ENCODE measurements around the gene SHISA5. TPM values are rescaled to one million over a fixed set of nuclear protein-coding genes. Genes with fewer than 3 reads are reported as not detected.
"Not testable (repeated sequence)": the region's sequence is repeated elsewhere in the genome, so short reads cannot be mapped to it uniquely, and the experiment has no call there.

SHISA5 gene
- total and polyA plus RNA-seq, 2 experiments from 2014 or later = 146 to 166 TPM

GRCh38 chr3:48461767-48462166 is 42.2 kb downstream of the SHISA5 start:
- not testable (repeated sequence) for H3K4me1 ChIP-seq (ENCODE audit: insufficient read depth); H3K4me2 ChIP-seq; H3K4me3 ChIP-seq; H3K9me3 Mint-ChIP-seq; H3K27ac Mint-ChIP-seq; H3K9me2 ChIP-seq (ENCODE audit: insufficient read depth); H2AFZ ChIP-seq; DNase-seq (ENCODE audit: low spot score); H3K27me3 ChIP-seq (ENCODE audit: insufficient read depth); H3K27ac ChIP-seq (ENCODE audit: low read depth); H3K79me2 ChIP-seq (replicated peaks; ENCODE audit: insufficient read depth); ATAC-seq; H3K4me3 Mint-ChIP-seq; H4K20me1 ChIP-seq (replicated peaks; ENCODE audit: insufficient read depth); H3F3A ChIP-seq (replicated peaks; ENCODE audit: low read depth)
- Mint-ChIP-seq H3K36me3 (ENCODE audit: low read depth) (peaks cover 40% of the 10 kb centered on the region), H3K27me3 (ENCODE audit: insufficient read depth, low read depth, poor library complexity) (peaks cover 11% of the 10 kb centered on the region), H3K4me1 (peaks cover 16% of the 10 kb centered on the region)
- peaks cover 37% of the 10 kb centered on the region for H3K36me3 ChIP-seq (ENCODE audit: insufficient read depth)

DNA sequence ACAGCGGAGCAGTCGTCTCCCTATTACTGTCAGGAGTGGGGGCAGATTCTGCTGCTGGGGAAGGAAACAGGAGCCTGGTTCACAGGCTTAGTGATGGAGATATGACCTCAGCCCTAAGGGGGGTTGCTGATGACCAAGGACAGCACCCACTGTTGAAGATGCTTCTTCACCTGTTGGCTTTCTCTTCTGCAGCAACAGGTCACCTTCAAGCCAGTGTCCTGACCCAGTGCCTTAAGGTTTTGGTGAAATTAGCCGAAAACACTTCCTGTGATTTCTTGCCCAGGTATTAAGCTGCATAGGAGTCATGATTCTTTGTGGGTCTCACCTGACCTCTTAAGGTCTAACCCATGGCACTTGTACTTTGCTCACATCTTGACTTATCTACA is 43.5 kb downstream of the SHISA5 start:
- Mint-ChIP-seq H3K36me3 (ENCODE audit: low read depth) (peaks cover 43% of the 10 kb centered on the region), H3K27me3 (ENCODE audit: insufficient read depth, low read depth, poor library complexity) (peaks cover 6% of the 10 kb centered on the region), H3K9me3 (no peaks in the 10 kb centered on the region), H3K4me1 (peaks cover 7% of the 10 kb centered on the region), H3K4me3 (no peak overlapping the region), H3K27ac (no peak overlapping the region)
- H3K4me2 ChIP-seq = no peak overlapping the region
- H3K27me3 ChIP-seq (ENCODE audit: insufficient read depth) = no peaks in the 10 kb centered on the region
- no peak for ATAC-seq
- DNase-seq (ENCODE audit: low spot score) = no peak
- H3K9me2 ChIP-seq (ENCODE audit: insufficient read depth) = no peaks in the 10 kb centered on the region
- H3K27ac ChIP-seq (ENCODE audit: low read depth) = no peak overlapping the region
- peaks cover 7% of the 10 kb centered on the region; the same call in 1 of the 2 replicates for H3F3A ChIP-seq (replicated peaks; ENCODE audit: low read depth)
- H2AFZ ChIP-seq = no peak overlapping the region
- no peaks in the 10 kb centered on the region for H3K79me2 ChIP-seq (replicated peaks; ENCODE audit: insufficient read depth)
- no peak overlapping the region for H3K4me3 ChIP-seq
- H3K4me1 ChIP-seq (ENCODE audit: insufficient read depth) = no peaks in the 10 kb centered on the region
- peaks cover 3% of the 10 kb centered on the region for H4K20me1 ChIP-seq (replicated peaks; ENCODE audit: insufficient read depth)
- H3K36me3 ChIP-seq (ENCODE audit: insufficient read depth) = peaks cover 37% of the 10 kb centered on the region
- TF ChIP-seq POLR2AphosphoS5 (IDR thresholded peaks at IDR 0.05; ENCODE audit: low read depth) (no peak), STAT1 (IDR thresholded peaks at IDR 0.05; ENCODE audit: unreplicated experiment) (no peak), EZH2 (IDR thresholded peaks at IDR 0.05; ENCODE audit: low read depth, unreplicated experiment) (no peak), CREB1 (CRISPR knock-in tag; IDR thresholded peaks at IDR 0.05; ENCODE audit: low read depth) (no peak), ZNF462 (CRISPR knock-in tag; IDR thresholded peaks at IDR 0.05) (no peak), EZH2phosphoT487 (IDR thresholded peaks at IDR 0.05; ENCODE audit: unreplicated experiment) (no peak), ZNF114 (CRISPR knock-in tag; IDR thresholded peaks at IDR 0.05) (no peak), JUNB (IDR thresholded peaks at IDR 0.05; ENCODE audit: unreplicated experiment) (no peak), ZNF331 (CRISPR knock-in tag; IDR thresholded peaks at IDR 0.05; ENCODE audit: low read depth) (no peak), NANOG (IDR thresholded peaks at IDR 0.05; ENCODE audit: borderline replicate concordance) (no peak)
- TF ChIP-seq, protein P1, sequence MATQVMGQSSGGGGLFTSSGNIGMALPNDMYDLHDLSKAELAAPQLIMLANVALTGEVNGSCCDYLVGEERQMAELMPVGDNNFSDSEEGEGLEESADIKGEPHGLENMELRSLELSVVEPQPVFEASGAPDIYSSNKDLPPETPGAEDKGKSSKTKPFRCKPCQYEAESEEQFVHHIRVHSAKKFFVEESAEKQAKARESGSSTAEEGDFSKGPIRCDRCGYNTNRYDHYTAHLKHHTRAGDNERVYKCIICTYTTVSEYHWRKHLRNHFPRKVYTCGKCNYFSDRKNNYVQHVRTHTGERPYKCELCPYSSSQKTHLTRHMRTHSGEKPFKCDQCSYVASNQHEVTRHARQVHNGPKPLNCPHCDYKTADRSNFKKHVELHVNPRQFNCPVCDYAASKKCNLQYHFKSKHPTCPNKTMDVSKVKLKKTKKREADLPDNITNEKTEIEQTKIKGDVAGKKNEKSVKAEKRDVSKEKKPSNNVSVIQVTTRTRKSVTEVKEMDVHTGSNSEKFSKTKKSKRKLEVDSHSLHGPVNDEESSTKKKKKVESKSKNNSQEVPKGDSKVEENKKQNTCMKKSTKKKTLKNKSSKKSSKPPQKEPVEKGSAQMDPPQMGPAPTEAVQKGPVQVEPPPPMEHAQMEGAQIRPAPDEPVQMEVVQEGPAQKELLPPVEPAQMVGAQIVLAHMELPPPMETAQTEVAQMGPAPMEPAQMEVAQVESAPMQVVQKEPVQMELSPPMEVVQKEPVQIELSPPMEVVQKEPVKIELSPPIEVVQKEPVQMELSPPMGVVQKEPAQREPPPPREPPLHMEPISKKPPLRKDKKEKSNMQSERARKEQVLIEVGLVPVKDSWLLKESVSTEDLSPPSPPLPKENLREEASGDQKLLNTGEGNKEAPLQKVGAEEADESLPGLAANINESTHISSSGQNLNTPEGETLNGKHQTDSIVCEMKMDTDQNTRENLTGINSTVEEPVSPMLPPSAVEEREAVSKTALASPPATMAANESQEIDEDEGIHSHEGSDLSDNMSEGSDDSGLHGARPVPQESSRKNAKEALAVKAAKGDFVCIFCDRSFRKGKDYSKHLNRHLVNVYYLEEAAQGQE (IDR thresholded peaks at IDR 0.05; ENCODE audit: unreplicated experiment) = no peak
- TF ChIP-seq, protein P2, sequence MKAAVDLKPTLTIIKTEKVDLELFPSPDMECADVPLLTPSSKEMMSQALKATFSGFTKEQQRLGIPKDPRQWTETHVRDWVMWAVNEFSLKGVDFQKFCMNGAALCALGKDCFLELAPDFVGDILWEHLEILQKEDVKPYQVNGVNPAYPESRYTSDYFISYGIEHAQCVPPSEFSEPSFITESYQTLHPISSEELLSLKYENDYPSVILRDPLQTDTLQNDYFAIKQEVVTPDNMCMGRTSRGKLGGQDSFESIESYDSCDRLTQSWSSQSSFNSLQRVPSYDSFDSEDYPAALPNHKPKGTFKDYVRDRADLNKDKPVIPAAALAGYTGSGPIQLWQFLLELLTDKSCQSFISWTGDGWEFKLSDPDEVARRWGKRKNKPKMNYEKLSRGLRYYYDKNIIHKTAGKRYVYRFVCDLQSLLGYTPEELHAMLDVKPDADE (IDR thresholded peaks at IDR 0.05) = no peak

Data from GM23338 (cell line).